ENCODE measurements around the gene PMFBP1. TPM values are rescaled to one million over a fixed set of nuclear protein-coding genes. Genes with fewer than 3 reads are reported as not detected.

Gene PMFBP1
- total RNA-seq, 1 experiment from 2014 or later = 5.6 TPM

GRCh38 chr16:72198021-72198711, 26.2 kb upstream of the PMFBP1 start:
- no TSS peak for BruUV-seq (replicated peaks)
- no peak overlapping the region for H3K4me3 ChIP-seq (replicated peaks in 1 of 2; ENCODE audit: low read depth in 1 of 2, low read length in 2 of 2)
- no peaks in the 10 kb centered on the region for H3K4me1 ChIP-seq (ENCODE audit: control insufficient read depth in 1 of 2, insufficient read depth in 2 of 2, low read length in 2 of 2)
- H3K27ac ChIP-seq (ENCODE audit: low read depth, low read length) = no peak overlapping the region
- TF ChIP-seq CTCF (IDR thresholded peaks at IDR 0.05 in 2 of 3, conservative IDR thresholded peaks at IDR 0.05 in 1 of 3; ENCODE audit: borderline replicate concordance in 1 of 3, insufficient read depth in 1 of 3, low read depth in 2 of 3, low read length in 2 of 3) (no peak), EZH2 (IDR thresholded peaks at IDR 0.05) (no peak), ZBTB33 (IDR thresholded peaks at IDR 0.05; ENCODE audit: extremely low read depth, insufficient replicate concordance, low read length) (no peak), CEBPB (IDR thresholded peaks at IDR 0.05; ENCODE audit: low read depth) (no peak), SP1 (IDR thresholded peaks at IDR 0.05; ENCODE audit: low read depth) (no peak), ELF1 (IDR thresholded peaks at IDR 0.05; ENCODE audit: borderline replicate concordance, low read depth) (no peak), CBX3 (IDR thresholded peaks at IDR 0.05; ENCODE audit: low read depth) (no peak), YY1 (IDR thresholded peaks at IDR 0.05; ENCODE audit: extremely low read depth, insufficient replicate concordance, low read depth, low read length) (no peak), ATF3 (IDR thresholded peaks at IDR 0.05) (no peak), ZNF274 (IDR thresholded peaks at IDR 0.05; ENCODE audit: low read depth, low read length) (no peak), MAX (IDR thresholded peaks at IDR 0.05) (no peak), REST (IDR thresholded peaks at IDR 0.05; ENCODE audit: low read depth) (no peak), POLR2AphosphoS5 (IDR thresholded peaks at IDR 0.05; ENCODE audit: low read depth, low read length) (no peak), SIN3A (IDR thresholded peaks at IDR 0.05; ENCODE audit: low read depth) (no peak), RAD21 (IDR thresholded peaks at IDR 0.05; ENCODE audit: low read depth) (no peak), JUND (IDR thresholded peaks at IDR 0.05) (no peak)
- H3K27me3 ChIP-seq (ENCODE audit: insufficient read depth, low read length) = no peaks in the 10 kb centered on the region
- H3K9ac ChIP-seq (ENCODE audit: low read length) = no peak overlapping the region
- no peak for ATAC-seq
- intact Hi-C loops (cut with micrococcal nuclease) = no loop called here
- H3K4me2 ChIP-seq (ENCODE audit: low read length) = no peak overlapping the region
- H3K9me3 ChIP-seq (ENCODE audit: control insufficient read depth in 1 of 2, insufficient read depth in 1 of 2, low read depth in 1 of 2, low read length in 2 of 2) = no peaks in the 10 kb centered on the region
- no peak for DNase-seq (ENCODE audit: low read depth, low spot score)
- no peak overlapping the region for H2AFZ ChIP-seq (ENCODE audit: low read depth, low read length, poor library complexity, severe bottlenecking)
- no peaks in the 10 kb centered on the region for H3K9me2 ChIP-seq (ENCODE audit: insufficient read depth)
- CTCF ChIA-PET = no interaction called here
- POLR2A ChIA-PET = no interaction called here
- no peaks in the 10 kb centered on the region for H3K36me3 ChIP-seq (ENCODE audit: control insufficient read depth in 1 of 2, insufficient read depth in 2 of 2, low read length in 2 of 2)
- H4K20me1 ChIP-seq (ENCODE audit: insufficient read depth) = no peaks in the 10 kb centered on the region
- H3K79me2 ChIP-seq (ENCODE audit: insufficient read depth, low read length) = no peaks in the 10 kb centered on the region
- RAD21 ChIA-PET (ENCODE audit: low non-redundant PET in 1 of 2, low total read pairs in 2 of 2, uncharacterized antibody in 2 of 2, unreplicated experiment in 2 of 2) = no interaction called here

Data from HCT116 (cell line).